Keratinocyte (primary cell): Measurements from ENCODE around the gene PRKN.

ENCODE experiments used
- CTCF ChIP-seq, 3 experiments: IDR thresholded peaks in 1 of 3; conservative IDR thresholded peaks in 1 of 3; optimal IDR thresholded peaks in 1 of 3; 2 replicates in 2 of 3; 3 replicates in 1 of 3; pipeline versions ENCODE3 to v1.5.1; 2011; ENCODE audit warnings: low read length in 3 of 3, mild to moderate bottlenecking in 3 of 3, moderate library complexity in 2 of 3, control low read depth in 1 of 3, inconsistent platforms in 1 of 3; ENCODE audit not compliant: insufficient read depth in 2 of 3; ENCODE audit errors: extremely low read depth in 1 of 3
- EZH2 ChIP-seq: IDR thresholded peaks from one replicate; pipeline ENCODE4 v1.6.1; 2012; ENCODE audit warnings: inconsistent platforms, mild to moderate bottlenecking, low read length, moderate library complexity

- no peak for TF ChIP-seq EZH2
- TF ChIP-seq CTCF (optimal IDR thresholded peaks at IDR 0.05 in 1 of 3, IDR thresholded peaks at IDR 0.05 in 1 of 3, conservative IDR thresholded peaks at IDR 0.05 in 1 of 3; ENCODE audit: extremely low read depth in 1 of 3, insufficient read depth in 2 of 3, low read length in 3 of 3): no peak
Observed at GRCh38 chr6:161838306-161839035, 889.1 kb downstream of the PRKN start.
